Activated naive CD4-positive, alpha-beta T cell (primary cell): ENCODE data around the gene WIPF2.

Source experiments
- DNase-seq, 4 experiments: peaks; one replicate each; lab custom pipeline; 2025; lab: John Stamatoyannopoulos, UW

Gene WIPF2

DNA sequence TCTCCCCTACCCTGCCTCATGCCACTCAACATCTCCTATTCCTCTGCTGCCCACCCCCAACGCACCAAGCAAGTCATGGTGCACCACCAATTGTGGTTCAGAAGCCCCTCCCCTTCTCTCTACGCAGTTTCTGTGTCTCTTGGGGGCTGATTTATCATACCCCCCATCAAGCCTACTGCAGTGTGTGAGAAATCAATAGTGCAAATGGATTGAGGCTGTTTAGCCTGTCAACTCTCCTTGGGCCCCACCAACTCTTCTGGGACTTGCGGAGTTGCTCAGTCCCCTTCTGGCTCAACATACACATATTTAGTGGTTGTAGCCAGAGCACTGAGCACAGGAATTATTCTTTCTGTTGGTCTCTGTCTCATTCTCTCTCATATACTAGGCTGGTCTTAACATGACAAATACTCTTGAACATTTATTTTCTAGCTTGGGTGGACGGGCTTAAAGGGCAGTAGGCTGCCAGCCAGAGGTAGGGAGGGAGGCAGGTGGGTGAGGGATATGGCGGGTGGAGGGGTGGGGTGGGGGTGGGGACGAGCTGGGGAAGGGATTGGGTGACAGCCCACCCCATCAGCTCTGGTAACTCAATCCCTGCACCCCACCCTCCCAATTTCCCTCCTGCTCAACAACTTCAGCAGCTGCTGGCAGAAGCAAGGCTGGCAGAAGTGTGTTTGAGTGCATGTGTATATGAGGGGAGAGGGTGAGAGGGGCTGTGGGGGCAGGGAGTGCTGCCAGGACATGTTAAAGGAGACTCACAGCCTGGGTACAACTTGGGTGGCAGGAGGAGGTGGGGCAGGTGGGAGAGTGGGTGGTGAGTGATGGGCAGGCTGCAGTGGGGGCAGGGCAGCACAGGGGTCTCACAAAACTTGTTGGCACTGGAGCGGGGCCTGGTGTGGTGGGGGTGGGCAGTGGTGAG, 94.8 kb downstream of the WIPF2 start:
- DNase-seq, result no peak

- peak; percentile 49 to 78 (median 62) for DNase-seq
Observed at GRCh38 chr17:40314584-40314956, 95.5 kb downstream of the WIPF2 start.

- no peak for DNase-seq
Observed at GRCh38 chr17:40315206-40315605, 96.1 kb downstream of the WIPF2 start.

DNA sequence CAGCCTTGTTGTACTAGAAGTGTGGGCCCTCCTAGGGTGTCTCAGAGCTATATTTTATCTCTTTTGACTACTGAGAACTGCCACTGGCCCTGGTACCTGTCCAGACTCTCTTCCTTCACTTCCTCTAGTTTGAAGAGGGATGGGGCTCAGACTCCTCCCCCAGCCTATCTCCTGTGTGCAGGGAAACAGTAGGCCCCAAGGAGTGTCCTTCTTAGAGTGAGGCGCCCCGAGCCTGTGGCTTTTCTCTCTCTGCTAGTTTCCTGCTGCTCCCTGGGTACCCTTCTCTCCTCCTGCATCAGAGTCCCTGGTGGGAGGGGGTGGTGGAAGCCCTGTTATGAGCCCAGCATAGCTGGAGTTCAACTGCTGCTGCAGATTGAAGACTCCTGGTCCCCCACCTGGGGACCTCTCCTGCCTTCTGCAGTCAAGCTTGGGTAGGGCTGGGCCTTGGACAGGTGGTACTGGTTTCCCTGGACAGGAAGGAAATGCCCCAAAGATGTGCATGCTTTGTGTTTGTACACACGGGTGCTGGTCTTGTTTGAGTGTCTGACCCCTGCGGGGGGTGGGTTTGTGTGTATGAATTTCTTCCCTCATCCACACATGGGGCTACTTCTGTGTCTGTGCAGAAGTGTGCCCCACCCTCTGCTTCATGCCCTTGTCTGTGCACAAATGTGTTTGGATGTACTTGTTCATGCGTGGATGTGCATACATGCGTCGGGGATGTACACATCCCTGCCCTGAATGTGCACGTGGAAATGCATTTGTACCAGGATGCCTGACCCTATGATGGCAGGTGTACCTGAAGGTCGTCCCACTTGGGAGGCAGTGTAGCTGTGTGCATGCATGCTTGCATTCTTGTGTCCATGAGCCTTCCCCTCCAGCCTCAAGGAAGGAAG, 96.8 kb downstream of the WIPF2 start:
- no peak for DNase-seq

DNA sequence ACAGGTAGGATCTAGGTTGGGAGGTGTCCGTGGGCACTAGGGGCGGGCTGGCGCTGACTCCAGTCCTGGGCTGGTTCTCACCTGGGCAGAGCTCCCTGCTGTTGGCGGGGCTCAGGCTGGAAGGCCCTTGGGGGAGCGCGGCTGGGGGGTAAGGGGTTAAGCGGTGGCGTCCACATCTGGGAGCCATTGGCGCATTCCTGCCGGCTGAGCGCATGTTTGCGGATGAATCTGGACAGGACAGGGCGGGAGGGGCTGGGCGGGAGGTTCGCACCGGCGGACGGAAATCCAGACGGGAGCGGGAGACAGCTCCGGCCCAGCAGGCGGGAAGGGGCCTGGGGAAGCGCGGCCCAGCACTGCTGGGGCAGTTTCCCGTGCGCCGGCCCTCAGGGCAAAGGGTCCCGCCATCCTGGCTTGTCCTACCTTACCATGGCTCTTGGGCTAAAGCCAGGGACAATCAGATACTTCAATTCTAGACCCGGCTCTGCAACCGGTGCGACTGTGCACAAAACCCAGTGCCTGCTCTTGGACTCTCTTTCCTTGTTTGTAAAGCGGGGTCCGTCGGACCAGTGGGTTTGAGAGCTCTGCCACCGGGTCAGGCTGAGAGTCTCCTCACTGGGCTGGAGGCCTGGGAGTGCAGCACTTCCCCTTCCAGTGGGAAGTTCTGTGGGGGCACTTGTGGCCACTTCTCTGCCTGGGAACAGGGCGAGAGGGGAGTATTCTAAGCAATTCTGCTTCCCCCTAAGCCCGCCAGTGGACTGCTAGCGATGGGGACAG, 97.7 kb downstream of the WIPF2 start:
- no peak for DNase-seq

DNA sequence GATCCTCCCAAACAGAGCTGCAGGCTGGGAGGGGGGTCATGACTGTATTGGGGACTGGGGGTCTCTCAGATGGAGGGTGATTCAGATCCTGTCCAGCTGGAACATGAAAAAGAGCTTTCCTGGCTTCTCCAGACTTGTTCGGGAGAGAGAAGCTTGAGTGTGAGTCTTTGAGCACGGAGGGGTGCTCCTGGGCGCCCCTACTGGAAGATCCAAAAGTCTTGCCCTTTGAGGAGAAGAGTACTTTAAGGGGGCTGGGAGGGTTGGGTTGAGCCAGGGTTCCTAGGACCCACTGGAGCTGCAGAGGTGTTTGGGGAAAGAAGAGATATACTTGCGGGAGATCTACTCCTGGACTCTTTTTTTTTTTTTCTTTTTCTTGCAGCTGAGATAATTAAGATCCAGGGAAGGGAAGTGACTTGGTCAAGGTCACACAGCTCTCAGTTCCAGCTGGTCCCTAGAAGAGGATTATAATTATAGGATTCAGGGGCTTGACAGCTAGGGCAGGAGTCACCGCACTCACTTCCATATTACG, 98.3 kb downstream of the WIPF2 start:
- DNase-seq, result no peak

DNA sequence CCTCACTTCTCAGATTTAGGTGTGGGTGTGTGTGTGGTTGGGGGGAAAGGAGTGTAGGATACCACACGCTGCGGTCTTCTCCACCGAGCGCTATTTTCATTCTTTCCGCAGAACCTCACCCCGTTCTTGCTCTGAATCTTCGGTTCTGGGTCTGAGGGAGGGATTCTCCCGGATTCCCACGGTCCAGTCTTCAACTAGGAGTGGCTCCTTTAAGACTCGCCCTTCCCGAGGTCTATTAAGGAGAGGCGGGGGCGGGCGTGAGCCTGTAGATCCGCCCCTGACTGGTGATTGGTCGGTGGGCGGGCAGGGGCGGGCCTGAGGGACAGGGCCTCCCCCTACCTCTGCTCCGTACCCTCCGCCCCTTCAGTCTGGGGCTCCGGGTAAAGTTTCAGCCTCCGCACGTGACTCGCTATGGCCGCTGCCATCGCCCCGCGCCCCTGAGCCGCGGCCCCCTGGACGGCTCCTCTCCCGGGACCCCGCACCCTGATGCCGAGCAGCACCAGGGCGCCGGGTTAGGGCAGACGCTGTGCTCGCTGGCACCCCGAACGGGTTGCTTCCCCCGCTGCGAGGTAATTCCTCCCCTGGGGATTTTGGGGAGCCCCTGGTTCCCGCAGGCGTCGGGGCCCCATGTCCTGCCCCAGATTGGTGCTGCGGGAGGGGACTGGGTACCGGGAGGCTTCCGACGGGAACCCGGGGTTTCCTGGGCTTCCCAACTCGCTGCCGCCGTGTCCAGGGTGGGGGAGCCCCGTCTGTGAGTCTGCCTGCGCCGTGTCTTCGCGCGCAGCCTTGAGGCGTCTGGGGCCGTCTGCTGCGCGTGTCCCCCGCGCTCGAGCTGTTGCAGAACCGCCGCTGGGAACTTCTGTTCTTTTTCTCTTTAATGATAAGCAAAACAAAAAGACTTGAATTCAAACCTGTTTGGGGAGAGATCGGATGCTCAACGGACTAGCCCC, 99.1 kb downstream of the WIPF2 start:
- peak; percentile 51 to 89 (median 69) for DNase-seq

GRCh38 chr17:40318830-40319391, 99.8 kb downstream of the WIPF2 start:
- DNase-seq, result no peak

DNA sequence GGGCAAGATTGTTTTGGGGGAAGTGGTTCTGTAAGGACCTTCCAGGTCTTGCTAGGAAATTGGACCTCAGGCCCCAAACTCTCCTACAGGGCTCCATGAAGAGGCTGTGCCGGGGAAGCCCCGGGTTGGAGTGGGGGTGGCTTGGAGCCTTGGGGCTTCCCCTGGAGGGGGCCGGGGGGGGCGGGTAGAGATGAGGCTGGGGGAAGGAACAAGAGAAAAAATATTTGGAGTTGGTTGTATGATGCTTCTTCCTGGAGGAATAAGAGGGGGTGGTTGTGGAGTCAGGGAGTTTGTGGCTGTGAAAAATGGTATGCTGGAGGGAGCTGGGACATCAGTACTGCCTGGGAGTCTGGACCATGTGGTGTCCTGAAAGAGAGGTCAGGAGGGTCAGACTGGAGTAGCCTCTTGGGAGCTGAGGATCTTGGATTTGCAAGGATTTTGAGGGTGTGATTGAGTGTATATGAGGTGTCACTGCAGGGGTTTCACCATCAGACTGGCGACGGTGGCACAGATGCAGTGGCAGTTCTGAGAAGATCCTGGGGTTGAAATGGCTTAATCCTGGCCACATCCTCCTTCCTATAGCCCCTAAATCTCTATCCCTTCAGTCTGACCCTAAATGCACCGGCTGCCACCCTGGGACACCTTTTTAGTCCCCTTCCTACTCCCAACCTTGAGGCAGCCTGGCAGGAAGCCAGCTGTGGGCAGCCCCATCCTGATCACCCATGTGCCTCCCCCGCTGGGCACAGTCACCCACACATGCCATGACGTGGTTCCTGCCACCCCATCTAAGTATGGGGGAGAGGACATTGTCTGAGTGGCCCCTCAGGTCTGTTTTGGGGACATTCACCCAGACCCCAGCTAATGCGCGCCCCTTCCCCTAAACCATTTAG, 100.8 kb downstream of the WIPF2 start:
- peak in 2 of 4 experiments; percentile 58 to 64 for DNase-seq

DNA sequence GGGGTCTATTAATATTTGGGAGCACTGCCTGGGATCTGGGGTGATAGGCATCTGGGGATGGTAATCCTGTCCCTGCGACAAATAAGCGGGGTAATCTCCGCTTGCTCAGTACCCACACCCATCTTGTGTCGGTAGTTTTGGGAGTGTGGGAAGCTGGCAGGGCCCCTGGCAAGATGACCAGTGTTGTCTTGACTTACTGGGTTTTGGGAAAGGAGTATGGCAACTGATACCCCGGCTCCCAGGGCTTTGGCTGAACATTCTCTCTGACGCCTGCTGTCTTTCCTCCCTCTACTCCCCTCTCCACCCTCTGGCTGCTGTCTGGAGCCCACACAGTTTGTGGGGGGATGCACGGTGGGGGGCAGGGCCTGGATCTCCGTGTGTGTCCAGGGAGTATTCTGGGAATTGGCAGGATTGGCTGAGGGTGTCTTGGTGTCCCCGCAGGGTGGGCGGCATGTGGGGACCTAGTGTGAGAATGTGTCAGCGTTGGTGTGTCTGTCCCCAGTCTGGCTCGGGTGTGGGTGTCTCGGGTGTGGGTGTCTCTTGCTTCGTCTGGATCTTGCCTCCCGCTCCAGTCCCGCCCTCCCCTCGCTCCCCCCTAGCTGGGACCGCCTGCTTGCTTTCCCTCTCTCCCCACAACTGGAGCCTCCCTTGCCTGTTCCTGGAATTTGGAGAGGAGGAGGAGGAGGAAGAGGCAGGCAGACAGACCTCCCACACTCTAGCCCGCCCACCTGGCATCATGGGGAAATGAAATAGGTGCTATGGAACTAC, 101.8 kb downstream of the WIPF2 start:
- DNase-seq, result peak in 1 of 4 experiments; percentile 42

DNA sequence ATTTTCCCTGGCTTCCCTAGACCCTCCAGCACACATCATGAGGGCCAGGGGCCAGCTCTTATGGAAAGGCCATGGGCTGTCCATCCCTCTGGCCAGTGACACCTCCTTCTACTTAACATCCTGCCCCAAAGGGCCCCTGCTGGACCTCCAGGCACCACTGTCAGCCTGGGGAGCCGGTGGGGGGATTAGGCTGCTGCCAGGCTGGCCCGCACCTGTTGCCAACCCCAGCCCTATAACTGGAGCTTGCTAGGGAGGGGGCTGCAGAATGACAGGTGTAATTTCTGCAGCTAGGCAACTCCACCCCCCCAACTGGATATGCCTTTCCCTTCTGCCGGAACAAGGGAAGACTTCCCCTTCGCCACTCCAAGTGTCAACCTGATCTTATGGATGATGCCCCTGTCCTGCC, 102.4 kb downstream of the WIPF2 start:
- DNase-seq, result no peak

GRCh38 chr17:40321961-40322357, 102.9 kb downstream of the WIPF2 start:
- no peak for DNase-seq

DNA sequence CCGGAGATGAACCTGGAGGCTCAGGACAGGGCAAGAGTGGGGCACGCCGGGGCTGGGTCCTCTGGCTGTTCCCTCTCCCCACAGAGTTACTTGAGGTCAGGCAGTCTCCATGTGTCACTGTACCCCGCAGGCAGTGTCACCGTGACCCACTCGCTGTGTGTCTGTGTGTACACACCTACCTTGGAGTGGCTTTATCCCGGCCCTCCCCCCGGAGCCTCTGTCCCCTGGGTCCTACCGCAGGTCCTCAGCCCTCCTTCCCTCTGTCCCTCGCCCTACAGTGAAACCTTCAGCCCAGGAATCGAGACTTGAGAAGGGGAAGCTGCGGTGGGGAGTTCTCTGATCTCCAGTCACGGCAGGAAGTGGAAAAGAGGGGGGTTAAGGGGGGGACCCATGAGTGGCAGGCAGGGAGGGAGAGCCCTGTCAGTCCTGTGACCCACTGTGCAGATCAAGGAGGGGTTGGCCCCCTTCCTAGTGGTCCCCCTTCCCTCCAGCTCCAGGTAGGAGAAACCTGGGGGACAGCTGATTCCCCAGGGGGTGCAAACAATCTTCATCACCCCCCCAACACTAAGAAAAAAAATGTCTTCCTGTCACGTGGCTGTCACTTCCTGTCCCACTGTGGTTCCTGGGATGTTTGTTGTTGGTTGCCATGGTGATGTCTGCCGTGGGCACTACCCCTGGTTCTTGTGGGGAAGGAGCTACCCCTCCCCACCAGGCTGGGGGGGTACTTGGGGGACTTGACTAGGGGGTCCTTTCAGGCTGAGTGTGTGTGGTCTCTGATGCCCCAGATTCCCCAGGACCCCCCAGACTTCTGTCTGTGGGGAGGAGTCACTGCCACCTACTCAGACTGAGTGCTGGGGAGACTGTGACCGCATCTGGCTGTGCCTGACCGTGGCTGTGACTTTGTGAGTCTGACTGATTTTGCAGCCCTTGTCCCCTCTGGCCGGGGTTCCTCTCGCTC, 103.5 kb downstream of the WIPF2 start:
- DNase-seq, result peak; percentile 44 to 78 (median 68)

- DNase-seq, result peak in 1 of 4 experiments; percentile 34
Observed at GRCh38 chr17:40323391-40324381, 104.6 kb downstream of the WIPF2 start.

DNA sequence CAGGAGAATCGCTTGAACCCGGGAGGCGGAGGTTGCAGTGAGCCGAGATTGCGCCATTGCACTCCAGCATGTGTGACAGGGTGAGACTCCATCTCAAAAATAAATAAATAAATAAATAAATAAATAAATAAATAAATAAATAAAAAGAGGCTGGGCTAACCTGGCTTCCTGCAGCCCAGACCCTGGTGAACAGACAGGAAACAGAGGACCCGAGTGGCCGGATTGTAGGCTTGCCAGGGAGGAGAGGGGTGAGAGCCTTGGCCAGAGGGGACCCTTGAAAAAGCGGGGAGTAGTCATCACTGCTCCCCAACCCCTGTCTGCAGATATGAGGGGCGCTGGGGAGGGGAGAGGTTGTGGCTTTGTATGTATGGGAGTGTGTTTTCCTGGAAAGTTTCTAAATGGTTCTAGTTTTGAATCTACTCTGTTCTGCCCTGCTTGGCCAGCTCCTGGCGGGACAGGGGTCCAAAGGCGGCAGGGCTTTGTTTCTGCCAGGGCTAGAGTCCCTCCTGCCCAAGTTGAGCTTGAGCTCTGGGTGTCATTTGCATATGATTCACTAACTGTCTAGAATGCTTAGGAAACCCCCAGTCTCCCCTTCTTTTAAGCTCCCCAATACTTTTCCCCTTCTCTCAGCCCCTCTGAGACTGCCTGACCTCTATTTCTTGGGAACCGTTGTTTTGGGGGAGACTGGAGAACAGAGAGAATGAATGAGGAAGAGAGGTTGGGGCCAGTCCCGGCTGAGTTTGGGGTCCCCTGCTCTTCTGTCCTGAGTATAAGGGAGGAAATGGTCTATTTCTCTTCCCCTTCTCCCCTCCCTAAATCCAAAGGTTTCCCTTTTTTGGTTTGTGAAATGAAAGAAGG, 106.3 kb downstream of the WIPF2 start:
- no peak for DNase-seq
